DOHH2 (cell line): ENCODE data around the gene GPR4.

ENCODE experiments used
- H3F3A ChIP-seq: fragments of 200-600 bp; sonication (generic), shearing (Covaris generic); 2 replicates; pipeline ENCODE4 v1.6.0; 2016; ENCODE audit warnings: antibody characterized with exemption, mild to moderate bottlenecking; ENCODE audit not compliant: control insufficient read depth, insufficient read depth
- H3K27ac ChIP-seq: fragments of 200-600 bp; sonication (generic); 2 replicates; pipeline ENCODE4 v1.5.1; 2014; ENCODE audit warnings: low read depth, mild to moderate bottlenecking, low read length, moderate library complexity
- H3K27me3 ChIP-seq: fragments of 200-600 bp; sonication (generic); 2 replicates; pipeline ENCODE4 v1.6.1; 2014; ENCODE audit warnings: mild to moderate bottlenecking, low read length, mixed read lengths; ENCODE audit not compliant: control insufficient read depth
- H3K36me3 ChIP-seq: fragments of 200-600 bp; sonication (generic); 2 replicates; pipeline ENCODE4 v1.6.1; 2014; ENCODE audit warnings: mild to moderate bottlenecking, low read length, moderate library complexity, mixed read lengths; ENCODE audit not compliant: control insufficient read depth
- H3K4me1 ChIP-seq: fragments of 200-600 bp; sonication (generic); 2 replicates; pipeline ENCODE4 v1.6.1; 2014; ENCODE audit warnings: mild to moderate bottlenecking, low read length, mixed read lengths; ENCODE audit not compliant: control insufficient read depth
- H3K4me2 ChIP-seq: fragments of 200-600 bp; sonication (generic); 2 replicates; pipeline ENCODE4 v1.6.0; 2014; ENCODE audit warnings: mild to moderate bottlenecking, low read length, moderate library complexity
- H3K4me3 ChIP-seq: fragments of 200-600 bp; sonication (generic); 2 replicates; pipeline ENCODE4 v1.5.1; 2014; ENCODE audit warnings: mild to moderate bottlenecking, low read length, mixed read lengths
- H3K79me2 ChIP-seq: fragments of 200-600 bp; sonication (generic); 2 replicates; pipeline ENCODE4 v1.6.1; 2014; ENCODE audit warnings: mild to moderate bottlenecking, low read length, mixed read lengths; ENCODE audit not compliant: control insufficient read depth
- H3K9me2 ChIP-seq: fragments of 200-600 bp; sonication (generic); replicated peaks from 2 replicates; pipeline ENCODE4 v1.6.1; 2014; ENCODE audit warnings: mild to moderate bottlenecking, low read length, mixed read lengths; ENCODE audit not compliant: control insufficient read depth
- H3K9me3 ChIP-seq: fragments of 200-600 bp; sonication (generic); 2 replicates; pipeline ENCODE4 v1.6.1; 2014; ENCODE audit warnings: antibody characterized with exemption, low read length, mixed read lengths; ENCODE audit not compliant: control insufficient read depth, insufficient read depth
- H4K20me1 ChIP-seq: fragments of 200-600 bp; sonication (generic); 2 replicates; pipeline ENCODE4 v1.6.0; 2014; ENCODE audit warnings: low read depth, mild to moderate bottlenecking, antibody characterized with exemption, low read length, moderate library complexity; ENCODE audit not compliant: control insufficient read depth, insufficient read depth
- CTCF ChIP-seq: fragments of 200-600 bp; sonication (generic); IDR thresholded peaks from one replicate; pipeline ENCODE4 v1.5.1; 2014; ENCODE audit warnings: antibody characterized with exemption, mild to moderate bottlenecking, low read depth, low read length; ENCODE audit not compliant: poor library complexity, severe bottlenecking
- EZH2phosphoT487 ChIP-seq: fragments of 200-600 bp; sonication (generic); IDR thresholded peaks from 2 replicates; pipeline ENCODE4 v1.6.1; 2017; ENCODE audit warnings: borderline replicate concordance, mild to moderate bottlenecking, antibody characterized with exemption, low read length, moderate library complexity, mixed read lengths

GPR4 gene

DNA sequence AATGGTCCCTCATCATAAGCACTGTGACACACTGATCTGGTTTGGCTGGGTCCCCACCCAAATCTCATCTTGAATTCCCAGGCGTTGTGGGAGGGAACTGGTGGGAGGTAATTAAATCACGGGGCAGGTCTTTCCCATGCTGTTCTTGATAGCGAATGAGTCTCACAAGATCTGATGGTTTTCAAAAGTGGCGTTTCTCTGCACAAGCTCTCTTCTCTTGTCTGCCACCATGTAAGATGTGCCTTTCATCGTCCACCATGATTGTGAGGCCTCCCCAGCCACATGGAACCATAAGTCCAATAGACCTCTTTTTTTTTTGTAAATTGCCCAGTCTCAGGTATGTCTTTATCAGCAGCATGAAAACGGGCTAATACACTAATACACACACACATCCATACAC, 6.9 kb upstream of the GPR4 start:
- H3K36me3 ChIP-seq, result peaks cover 13% of the 10 kb centered on the region
- TF ChIP-seq CTCF (no peak), EZH2phosphoT487 (no peak)
- H4K20me1 ChIP-seq, result no peaks in the 10 kb centered on the region

GRCh38 chr19:45607071-45608029, 5.3 kb upstream of the GPR4 start:
- TF ChIP-seq EZH2phosphoT487, result no peak
- peak; percentile 97 for TF ChIP-seq CTCF
- no peaks in the 10 kb centered on the region for H3F3A ChIP-seq
- no peaks in the 10 kb centered on the region for H3K79me2 ChIP-seq
- H3K9me2 ChIP-seq, result no peaks in the 10 kb centered on the region
- peak overlapping the region; percentile 19 for H3K4me3 ChIP-seq
- H3K4me1 ChIP-seq, result peaks cover 9% of the 10 kb centered on the region
- no peaks in the 10 kb centered on the region for H4K20me1 ChIP-seq
- peak overlapping the region; percentile 48 for H3K4me2 ChIP-seq
- peaks cover 3% of the 10 kb centered on the region for H3K27me3 ChIP-seq
- peaks cover 4% of the 10 kb centered on the region for H3K36me3 ChIP-seq
- no peaks in the 10 kb centered on the region for H3K9me3 ChIP-seq
- H3K27ac ChIP-seq, result no peak overlapping the region

More for the DNA sequence above, 6.9 kb upstream of the GPR4 start:
- H3K79me2 ChIP-seq, result no peaks in the 10 kb centered on the region
- H3K9me3 ChIP-seq, result no peaks in the 10 kb centered on the region
- H3K4me3 ChIP-seq, result no peak overlapping the region
- H3K4me1 ChIP-seq, result peaks cover 9% of the 10 kb centered on the region
- no peaks in the 10 kb centered on the region for H3F3A ChIP-seq
- no peaks in the 10 kb centered on the region for H3K9me2 ChIP-seq
- no peaks in the 10 kb centered on the region for H3K27me3 ChIP-seq
- no peak overlapping the region for H3K27ac ChIP-seq
- no peak overlapping the region for H3K4me2 ChIP-seq

DNA sequence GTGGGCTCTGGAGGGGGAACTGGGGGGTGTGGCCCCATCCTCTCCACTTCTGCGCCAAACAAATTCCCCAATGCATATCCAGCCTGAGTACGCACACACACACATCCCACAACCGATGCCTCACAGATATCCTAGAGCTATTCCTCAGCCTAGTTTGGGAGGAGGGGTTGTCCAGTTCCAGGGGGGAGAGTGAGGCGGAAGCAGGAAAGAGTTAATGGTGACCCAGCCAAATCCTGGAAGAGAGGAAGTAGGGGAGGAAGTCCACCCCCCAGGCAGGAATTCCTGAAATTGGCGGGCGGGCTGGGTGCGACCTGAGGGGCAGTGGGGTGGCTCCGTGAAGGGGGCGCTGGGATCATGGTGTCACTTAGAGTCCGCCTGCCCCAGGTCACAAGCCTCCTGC, 897 bp downstream of the GPR4 start:
- H3K4me3 ChIP-seq, result no peak overlapping the region

More for the DNA sequence above, 897 bp downstream of the GPR4 start:
- Histone ChIP-seq H3K4me1 (peaks cover 28% of the 10 kb centered on the region), H3K79me2 (no peaks in the 10 kb centered on the region), H3K9me2 (no peaks in the 10 kb centered on the region), H3K36me3 (no peaks in the 10 kb centered on the region), H3K27me3 (peaks cover 61% of the 10 kb centered on the region), H3F3A (no peaks in the 10 kb centered on the region), H3K27ac (no peak overlapping the region), H3K4me2 (no peak overlapping the region), H4K20me1 (no peaks in the 10 kb centered on the region; the same call in 1 of the 2 replicates), H3K9me3 (no peaks in the 10 kb centered on the region)
- TF ChIP-seq CTCF (no peak), EZH2phosphoT487 (no peak)
